Activated naive CD4-positive, alpha-beta T cell (primary cell): ENCODE measurements around the gene SND1.

Source experiments
- DNase-seq, 4 experiments: peaks; one replicate each; lab custom pipeline; 2025; lab: John Stamatoyannopoulos, UW

SND1 gene

DNA sequence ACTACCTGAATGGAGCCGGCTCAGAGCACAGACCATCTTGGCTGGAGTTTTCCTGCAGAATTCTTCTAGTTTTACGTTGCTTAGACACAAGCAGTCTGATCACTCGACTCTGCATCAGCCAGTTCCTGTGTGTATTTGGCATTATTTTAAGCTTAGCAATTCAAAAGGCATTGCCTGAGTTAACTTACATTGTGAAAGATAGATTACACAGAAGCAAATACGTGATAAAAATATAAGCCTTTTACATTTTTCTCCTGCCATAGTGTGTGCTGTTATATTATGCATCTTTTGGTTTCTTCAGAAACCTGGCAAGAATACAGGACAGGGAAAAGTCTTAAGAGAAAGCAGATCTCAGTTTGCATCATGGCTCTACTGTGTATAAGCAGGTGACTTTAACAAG lies 281.2 kb downstream of the SND1 start:
- DNase-seq, result no peak

DNA sequence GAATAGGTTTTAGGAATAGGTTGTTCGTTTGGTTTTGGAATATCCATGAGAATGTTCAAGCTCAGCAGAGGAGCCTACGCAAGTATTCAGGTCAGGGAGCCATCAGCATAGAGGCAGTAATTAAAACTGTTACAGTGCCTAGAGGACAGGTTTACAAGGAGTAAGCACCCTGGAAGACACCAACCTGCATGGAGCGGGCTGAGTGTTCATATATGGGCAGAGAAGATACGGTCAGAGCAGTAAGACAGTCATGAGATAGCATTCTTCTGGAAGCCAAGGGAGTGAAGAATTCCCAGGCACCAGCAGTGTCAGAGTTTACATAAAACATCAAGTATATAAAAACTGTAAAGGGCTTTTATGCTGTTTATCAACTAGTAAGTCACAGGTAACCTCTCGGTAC lies 282.7 kb downstream of the SND1 start:
- no peak for DNase-seq

DNA sequence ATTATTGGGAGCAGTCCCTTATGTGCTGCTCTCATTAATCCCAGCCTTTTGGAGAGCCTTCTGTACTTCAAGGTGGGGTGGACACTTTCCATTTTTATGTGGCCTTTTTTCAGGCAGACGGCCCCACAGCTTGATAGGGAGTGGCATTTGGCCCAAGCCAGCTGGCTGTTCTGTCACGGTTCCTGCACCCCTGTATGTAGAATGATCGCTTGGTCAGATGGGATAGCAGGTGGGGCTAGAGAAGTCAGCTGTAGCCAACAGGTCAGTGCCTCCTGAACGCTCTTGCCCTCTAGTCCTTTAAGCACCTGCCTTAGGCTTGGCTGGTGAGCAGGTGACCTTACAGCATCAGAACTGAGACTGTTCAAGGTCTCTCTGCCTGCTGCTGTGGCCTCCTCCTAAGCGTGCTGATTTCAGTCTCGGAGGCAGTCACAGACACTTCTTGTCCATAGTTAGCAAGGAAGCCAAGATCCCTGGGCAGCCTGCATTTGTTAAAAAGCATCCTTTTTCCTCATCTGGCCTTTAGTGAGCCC lies 283.9 kb downstream of the SND1 start:
- DNase-seq, result no peak

DNA sequence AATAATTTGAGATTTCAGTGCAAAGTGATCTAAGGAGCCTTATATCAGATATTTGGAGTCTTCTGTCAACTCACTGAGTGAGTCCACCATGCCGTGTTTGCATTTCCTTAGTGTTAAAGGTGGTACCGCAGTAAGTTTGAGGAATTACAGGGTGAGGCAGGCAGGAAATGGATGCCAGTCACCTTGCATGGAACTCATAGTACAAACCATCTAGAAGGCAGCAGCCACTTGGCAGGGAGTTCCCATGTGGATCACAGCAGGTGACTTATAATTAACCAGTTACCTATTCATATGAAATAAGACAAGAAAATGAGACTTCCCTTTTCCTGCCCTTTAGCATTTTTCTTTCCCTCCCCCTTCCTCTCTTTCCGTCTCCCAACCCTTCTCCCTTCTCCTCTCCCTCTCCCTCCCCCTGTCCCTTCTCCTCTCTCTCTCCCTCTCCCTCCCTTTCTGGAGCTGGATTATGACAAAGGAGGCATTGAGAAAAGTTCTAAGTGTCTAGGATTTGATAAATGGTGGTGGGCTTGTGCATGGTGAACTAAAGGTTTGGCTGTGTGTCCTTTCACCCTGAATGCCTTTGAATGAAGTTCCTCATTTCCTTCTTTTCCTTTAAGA lies 285.2 kb downstream of the SND1 start:
- no peak for DNase-seq

DNA sequence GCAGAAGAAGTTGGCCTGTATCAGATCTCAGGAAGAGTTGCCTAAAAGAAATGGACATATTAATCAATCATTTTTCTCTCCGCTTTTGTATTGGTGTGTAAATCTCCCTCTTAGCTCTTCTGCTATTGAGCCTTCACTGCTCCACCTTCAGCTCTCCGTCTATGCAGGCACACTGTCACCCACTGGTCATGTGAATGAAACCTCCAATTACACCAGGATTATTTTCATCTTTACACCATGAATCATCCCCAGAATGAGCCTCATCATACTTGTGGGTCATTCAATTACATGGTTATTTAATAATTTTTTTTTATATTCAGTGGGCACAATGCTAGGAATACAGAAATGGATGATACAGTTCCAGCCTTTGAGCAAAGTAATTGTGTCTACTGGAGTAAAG lies 286.6 kb downstream of the SND1 start:
- no peak for DNase-seq

DNA sequence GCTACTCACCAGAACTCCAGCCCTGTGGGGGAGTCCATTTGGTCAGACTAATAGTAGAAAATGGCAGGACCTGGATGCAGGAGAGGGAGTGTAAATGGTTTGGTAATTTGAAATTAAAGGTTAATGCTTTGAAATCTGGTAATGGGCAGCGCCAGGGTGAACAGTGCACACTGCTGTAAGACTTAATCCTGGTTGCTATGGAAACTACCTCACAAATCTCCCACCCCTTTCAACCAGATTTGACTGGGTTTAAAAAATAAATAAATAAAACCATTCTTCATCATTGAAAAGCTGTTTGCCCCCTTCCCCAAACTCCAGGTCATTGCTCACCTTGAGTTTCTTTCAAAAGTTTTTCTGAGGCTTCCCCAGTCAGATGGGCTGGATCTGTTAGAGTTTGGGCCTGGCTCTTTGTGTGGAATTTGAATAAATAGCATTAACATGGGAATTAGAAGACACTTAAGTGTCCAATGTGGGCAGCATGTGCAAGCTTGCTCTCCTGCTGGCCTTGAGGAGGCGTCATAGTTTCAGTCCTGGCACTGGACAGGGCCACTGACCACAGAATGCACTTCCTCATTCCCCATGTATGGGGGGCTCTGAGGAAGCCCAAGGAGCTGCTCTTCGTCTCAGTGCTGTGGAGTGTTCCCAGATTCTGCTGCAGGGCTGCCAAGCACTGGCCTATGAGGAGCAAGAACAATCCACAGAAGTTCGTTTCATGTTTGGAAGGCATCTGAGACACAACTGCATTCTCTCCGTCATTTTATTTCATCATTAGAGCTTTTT lies 288.6 kb downstream of the SND1 start:
- no peak for DNase-seq

DNA sequence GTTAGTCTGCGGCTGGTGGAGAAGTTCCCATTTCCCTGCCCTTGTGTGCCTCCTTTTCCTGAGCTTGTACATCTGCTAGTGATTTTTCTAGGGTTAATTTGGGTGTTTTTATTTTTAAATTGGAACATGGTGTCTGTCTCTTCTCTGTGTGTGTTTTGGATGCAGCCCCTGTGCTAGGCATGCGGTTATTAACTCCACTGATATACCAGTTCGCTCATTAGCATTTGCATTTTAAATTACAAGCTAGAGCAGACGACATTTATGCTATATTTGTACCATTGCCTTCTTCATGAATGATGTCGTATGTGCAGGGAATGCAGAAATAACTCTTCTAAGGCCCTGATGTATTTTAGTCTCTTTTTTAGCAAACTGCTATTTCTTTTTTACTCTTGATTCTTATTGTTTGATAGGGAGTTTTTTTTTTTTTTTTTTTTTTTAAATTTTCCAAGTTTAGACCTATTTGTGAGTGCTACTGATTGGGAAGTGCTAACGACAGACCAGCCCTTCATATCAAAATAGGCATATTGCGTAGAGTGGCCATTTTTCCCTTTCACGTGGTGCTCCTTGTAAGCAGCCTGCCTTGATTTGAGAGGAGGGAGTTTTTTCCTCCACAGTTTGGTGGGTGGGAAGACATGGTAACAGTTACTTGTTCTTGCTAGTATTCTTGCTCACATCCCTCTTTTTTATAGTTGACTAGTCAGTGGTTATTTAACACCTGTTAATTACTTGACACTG lies 289.6 kb downstream of the SND1 start:
- no peak for DNase-seq

DNA sequence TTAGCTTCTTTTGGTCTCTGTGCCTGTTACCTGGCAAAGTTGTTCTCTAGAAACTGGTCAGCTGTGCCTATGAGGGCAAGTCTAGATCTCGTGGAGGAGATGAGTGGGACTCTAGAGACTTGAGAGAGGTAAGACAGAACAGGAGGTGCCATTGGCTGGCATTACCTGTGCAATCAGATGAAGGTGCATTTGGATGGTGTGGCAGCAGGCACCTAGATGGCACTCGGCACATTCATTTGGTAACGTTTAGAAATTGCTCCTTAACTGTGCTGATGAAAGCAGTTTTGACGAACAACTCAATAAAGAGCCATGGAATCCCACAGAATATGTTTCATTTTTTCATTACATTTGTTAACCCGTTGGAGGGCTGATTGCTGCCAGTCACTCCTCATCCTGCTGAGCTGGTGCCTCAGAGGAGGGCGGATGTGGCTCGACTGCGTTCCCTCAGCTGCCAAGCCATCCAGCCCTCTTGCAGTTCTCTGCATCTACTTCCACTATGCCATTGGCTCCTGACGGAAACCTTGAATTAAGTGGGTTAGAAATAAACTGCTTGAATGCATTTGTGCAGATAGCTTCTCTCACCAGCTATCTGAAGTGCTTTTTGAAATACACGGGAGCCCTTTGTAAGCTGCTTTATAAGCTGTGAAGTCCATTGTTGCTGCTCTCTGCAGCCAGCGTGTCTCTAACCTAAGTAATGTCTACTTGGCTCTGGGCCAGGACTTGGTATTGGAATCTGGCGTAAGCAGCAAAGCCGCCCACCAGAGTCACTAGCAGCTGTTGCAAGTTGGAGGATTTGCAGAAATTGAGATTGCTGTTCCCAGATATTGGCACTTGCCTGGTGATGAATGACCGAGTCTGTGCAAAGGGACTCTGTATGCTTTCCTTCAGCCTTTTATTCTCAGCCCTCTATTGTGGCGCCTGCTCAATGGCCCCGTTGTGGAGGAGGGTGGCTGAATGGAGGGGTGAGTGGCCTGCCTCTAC lies 291.8 kb downstream of the SND1 start:
- no peak for DNase-seq

DNA sequence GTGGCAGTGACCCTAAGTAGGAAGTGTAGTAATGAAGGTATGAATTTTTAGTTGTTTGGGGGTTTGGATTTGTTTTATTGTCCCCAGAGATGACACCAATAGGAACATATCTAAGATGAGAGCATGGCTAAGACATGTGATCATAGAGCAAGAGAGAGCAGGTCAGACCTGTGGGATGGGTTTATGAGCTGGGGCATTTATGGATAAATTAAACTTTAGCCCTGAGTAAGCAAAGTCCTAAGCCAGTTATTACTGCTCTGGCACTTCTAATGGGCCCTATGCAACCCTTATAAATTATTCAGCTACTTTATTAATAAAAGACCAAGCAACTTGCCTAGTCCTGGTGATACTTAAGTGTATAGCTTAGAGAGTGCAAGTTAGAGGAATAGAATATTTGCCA lies 294.1 kb downstream of the SND1 start:
- DNase-seq, result no peak

DNA sequence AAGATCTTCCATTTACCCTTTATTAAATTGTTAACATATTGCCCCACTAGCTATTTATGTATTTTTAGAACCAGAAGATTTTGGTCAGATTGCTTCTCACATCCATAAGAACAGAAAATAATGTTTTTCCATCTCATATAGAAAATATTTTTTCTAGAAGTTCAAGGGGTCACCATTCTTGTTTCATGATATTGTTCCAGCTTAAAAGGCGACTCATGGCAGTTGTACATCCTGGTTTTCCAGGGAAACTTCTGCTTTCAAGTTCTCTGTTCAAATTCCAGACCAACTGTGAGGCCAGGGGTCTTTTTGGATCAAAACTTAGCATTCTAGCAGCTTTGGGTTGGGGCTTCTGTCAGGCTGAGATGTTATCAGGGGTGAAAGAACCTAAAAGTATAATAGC lies 294.9 kb downstream of the SND1 start:
- no peak for DNase-seq

DNA sequence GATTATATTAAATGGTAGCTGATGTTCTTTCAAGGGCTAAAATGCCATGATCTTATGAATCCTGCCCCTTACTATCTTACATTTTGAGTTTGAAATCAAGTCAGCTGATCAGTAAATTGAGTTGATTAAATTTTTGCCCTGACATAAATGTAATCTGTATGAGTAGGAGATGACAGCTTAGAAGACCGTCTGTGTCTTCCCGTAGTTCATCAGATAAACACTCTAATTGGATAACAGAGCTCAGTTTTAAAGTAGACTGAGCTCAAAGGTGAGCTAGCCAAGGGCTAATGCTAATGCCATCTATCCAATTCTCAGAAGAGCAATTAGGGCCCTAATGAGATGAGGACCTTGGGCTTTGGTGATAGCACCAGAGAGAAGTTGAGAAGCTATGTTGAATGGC lies 296.3 kb downstream of the SND1 start:
- no peak for DNase-seq

DNA sequence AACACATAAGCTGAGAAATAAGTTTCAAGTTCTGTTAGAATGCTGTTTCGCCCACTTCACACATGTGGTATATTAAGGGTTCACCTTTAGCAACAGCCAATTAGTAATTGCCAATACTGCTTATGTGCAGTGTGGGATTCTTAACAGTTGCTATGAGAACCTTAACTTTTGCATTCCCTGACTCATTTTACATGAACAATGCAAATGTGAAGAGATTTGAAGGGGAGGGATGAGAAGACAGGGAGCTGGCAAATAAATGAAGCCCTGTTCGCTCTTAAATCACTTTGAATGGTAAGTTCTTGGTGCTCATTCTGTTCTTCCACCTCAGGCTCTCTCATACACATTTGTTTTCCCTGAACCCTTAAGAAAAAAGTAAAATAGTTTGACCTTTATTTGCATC lies 296.9 kb downstream of the SND1 start:
- no peak for DNase-seq

DNA sequence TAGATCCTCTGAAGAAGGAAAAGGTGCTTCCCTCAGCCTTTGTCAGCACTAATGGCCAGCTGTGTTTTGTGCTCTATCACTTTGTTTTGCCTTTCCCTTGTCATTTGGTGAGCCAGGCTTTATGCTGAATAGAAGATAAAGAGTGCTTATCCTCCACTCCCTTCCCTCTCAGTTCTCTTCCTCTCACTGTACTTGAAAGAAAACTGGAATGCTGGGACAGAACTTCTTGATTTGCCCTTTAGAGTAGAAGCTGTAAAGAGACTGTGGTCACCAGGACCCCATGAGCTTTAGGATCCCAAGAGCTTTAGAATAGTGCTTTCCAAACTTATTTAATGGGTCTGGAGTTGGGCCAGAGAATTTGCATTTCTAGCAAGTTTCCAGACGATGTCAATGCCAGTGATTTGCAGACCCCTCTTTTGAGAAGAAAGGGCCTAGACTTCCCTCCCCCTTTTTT lies 297.8 kb downstream of the SND1 start:
- no peak for DNase-seq

DNA sequence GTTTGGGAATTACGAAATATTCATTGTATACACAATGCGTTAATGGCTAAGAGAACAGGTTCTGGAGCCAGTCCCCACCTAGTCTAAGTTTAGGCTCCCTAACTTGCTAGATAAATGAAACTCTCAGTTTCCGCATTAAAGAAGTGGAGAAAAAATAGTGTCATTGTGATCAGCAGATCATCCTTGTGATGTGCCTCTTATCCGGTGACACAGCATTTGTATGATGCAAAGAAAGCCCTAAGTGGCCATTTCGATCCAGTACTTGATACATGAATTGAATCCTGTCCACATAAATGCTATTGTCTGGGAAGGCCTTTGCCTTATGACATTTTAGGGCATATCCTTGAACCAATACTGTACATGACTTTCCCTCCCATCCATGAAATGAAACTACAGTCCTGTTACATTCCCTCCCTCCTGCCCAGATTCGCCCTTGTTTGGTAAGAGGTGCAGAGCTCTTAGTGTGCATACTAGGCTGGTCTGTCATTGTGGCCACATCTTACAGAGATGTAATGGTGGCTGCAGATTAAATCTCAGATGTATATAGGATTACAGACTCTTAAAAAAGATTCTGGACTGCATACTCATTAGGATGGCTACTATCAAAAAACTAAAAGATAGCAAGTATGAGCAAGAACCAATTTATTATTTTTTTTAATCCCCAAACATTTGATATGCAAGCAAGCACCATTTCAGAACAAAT lies 298.4 kb downstream of the SND1 start:
- DNase-seq, result no peak

DNA sequence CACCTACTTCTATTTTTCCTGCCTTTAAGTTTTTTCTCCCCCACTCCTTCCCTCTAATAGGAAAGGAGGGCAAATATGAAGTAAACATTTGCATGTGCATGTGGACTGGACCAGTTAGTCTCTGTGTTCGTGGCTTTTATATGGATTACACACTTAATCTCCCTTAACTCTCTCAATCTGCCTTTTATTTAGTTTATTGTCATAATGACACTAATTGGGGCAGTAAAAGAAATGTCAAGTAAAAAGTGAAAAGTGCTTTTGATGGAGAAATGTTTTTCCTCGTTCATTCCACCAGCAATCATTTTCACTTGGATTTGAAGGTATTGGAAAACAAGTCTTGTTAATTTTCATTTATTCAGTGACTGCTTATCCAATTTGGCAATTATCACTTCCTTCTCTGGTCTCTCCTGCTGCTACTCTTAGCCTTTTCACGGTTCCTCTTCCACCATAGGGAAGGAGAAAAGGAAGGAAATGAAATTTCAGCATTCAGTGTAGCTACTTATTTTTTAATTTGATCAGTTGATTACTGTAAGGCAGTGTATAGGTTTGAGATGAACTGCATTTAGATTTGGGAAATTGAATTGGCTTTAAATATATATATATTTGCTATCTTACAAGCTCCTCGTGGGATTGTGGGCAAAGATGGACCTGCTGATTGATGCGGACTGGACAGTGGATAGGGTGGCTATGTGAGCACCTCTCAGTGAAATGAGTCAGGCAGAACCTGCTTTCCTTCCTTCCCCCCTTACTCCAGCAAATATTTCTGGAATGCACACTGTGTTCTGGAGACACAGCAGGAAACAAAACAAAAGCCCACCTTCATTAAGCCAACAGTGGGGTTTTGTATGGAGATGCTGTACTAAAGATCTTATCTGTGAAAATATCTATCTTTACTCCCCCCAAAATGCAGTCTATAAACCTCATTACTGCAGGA lies 301.7 kb downstream of the SND1 start:
- DNase-seq, result no peak

DNA sequence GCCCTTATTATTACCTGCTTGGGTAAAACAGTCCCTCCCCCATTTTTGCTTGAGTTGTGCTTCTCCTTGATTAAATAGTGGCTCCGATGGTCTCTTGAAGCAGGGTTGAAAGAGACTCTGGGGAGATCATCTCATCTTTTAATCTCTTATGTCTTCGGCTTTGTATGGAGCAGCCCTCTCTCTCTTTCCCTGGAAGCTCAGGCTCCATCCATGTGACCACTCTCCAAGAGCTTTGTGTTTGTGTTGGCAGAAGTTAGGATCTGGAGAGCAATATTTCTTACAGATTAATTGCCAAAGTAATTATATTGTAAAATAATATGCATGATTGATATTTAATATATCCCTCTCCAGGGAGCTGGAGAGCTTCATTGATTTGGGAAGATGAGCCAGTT lies 302.4 kb downstream of the SND1 start:
- DNase-seq, result no peak

DNA sequence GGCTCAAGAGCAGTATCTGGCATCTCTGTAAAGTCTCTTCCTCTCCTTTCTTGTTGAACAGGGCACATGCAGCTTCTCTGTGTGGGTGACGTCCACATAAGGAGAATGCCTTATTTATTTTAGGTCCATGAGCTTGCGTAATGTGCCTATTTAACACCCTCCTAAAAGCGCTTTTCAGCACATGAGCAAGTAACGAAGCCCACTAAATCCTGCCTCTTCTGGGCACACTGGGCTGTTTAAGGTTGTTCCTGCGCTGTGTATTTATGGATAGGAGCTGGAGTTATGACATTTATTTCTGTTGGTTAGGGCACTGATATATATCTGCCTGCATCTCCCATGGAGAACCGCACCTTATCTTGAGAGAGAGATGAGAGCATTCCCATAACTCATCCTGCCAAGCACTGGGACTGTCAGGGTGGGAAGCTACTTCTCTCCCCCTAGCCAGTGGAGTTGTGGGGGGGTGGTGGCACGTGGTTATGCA lies 303.1 kb downstream of the SND1 start:
- no peak for DNase-seq

DNA sequence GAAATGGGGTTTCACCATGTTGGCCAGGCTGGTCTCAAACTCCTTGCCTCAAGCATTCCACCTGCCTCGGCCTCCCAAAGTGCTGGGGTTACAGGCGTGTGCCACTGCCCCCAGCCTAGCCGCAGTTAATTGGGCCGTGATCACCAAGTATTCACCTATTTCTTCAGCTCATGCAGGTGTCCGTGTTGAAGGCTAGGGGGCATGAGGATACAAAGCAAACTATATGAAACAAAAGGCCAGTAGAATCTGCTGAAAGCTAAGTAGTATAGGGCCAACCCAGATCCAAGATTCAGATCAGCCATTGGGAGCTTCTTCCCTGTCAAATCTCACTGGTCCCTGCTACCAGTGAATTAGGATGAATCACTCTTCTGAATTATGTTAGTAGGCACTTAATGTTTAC lies 305.9 kb downstream of the SND1 start:
- DNase-seq, result no peak

DNA sequence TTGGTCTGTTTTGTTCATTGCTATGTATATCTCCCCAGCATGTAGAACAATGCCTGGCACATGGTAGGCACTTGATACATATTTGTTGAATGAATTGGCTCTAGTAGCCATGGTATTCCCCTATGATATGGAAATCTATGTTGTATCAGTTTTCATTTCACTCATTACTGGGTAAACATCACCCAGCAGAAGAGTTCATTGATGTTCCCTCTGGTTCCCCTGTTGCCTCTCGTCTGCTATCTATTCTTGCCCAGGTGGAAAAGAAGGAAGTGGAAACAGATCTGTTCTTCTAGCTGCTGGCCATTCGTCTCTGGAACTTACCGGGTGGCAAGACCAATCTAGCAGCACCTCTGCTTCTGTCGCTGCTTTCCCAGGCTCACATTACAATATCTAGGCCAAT lies 307.8 kb downstream of the SND1 start:
- DNase-seq, result no peak
